Memory B cell (primary cell): ENCODE measurements around the gene PABPN1L.
A peak's percentile ranks its signal among the peaks of the same experiment; 100 is the strongest.

ENCODE experiments used
- ATAC-seq: fragments of 150-1000 bp; cut with Tn5 transposase; 2 replicates; pipeline ENCODE4 v1.10.0; 2021; ENCODE audit warnings: low read depth, mild to moderate bottlenecking, moderate library complexity
- DNase-seq, 2 donors: peaks; one replicate each; pipeline ENCODE4 v3.0.0; 2022; ENCODE audit warnings: low spot score in 2 of 2
- H3K27ac Mint-ChIP-seq: one replicate; pipeline ENCODE4 v1.8.0; 2022; ENCODE audit warnings: mild to moderate bottlenecking, moderate library complexity, mixed read lengths
- H3K27me3 Mint-ChIP-seq: one replicate; pipeline ENCODE4 v1.8.0; 2022; ENCODE audit warnings: mixed read lengths
- H3K36me3 Mint-ChIP-seq: one replicate; pipeline ENCODE4 v1.8.0; 2022; ENCODE audit warnings: mild to moderate bottlenecking, mixed read lengths
- H3K4me1 Mint-ChIP-seq: one replicate; pipeline ENCODE4 v1.8.0; 2022; ENCODE audit warnings: mixed read lengths
- H3K4me3 Mint-ChIP-seq: one replicate; pipeline ENCODE4 v1.8.0; 2022; ENCODE audit warnings: mild to moderate bottlenecking, moderate library complexity, mixed read lengths
- H3K9me3 Mint-ChIP-seq: one replicate; pipeline ENCODE4 v1.8.0; 2022; ENCODE audit warnings: mixed read lengths

PABPN1L gene

GRCh38 chr16:88820385-88821025, 46.0 kb downstream of the PABPN1L start:
- Mint-ChIP-seq H3K4me3 (no peak overlapping the region), H3K27ac (no peak overlapping the region), H3K9me3 (no peaks in the 10 kb centered on the region), H3K27me3 (no peaks in the 10 kb centered on the region), H3K36me3 (peaks cover 2% of the 10 kb centered on the region), H3K4me1 (no peaks in the 10 kb centered on the region)
- ATAC-seq (no peak), DNase-seq (no peak)

DNA sequence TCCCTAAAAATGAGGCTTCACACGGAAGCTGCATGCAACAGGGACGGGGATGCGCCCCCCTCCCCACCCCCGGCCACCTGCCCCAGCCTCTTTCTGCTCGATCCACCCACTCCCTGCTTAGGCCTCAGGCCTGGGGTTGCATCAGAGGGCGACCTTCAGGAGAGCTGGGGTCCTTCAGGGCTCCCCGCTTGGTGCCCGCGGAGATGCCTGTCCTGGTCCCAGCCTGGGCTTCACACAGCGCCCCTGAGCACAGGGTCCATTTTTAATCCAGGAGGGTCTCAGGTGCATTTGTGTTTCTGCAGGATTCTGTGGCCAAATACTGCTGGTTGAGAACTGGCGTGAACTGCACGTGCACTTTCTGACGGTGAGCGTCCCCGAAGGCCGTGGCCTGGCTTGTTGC, 47.3 kb downstream of the PABPN1L start:
- H3K27ac Mint-ChIP-seq, result no peak overlapping the region
- H3K4me3 Mint-ChIP-seq, result no peak overlapping the region
- no peak for ATAC-seq
- no peak for DNase-seq
- no peaks in the 10 kb centered on the region for H3K4me1 Mint-ChIP-seq
- no peaks in the 10 kb centered on the region for H3K27me3 Mint-ChIP-seq
- H3K9me3 Mint-ChIP-seq, result no peaks in the 10 kb centered on the region
- H3K36me3 Mint-ChIP-seq, result peaks cover 2% of the 10 kb centered on the region

DNA sequence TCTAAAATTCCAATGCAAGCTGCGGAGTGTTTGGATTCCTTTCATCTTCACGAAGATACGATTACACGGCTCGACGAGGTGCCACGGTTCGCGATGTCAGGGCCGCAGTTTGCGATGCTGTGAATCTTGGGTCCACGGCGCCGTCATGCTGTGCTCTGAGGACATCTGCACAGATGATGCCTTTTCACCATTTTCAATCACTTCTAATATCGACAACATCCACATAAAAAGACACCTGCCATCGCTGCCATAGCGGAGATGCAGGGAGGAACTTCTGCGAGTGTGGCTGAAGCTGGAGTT, 47.9 kb downstream of the PABPN1L start:
- Mint-ChIP-seq H3K27me3 (no peaks in the 10 kb centered on the region), H3K4me1 (no peaks in the 10 kb centered on the region), H3K27ac (no peak overlapping the region), H3K4me3 (no peak overlapping the region), H3K9me3 (no peaks in the 10 kb centered on the region), H3K36me3 (peaks cover 2% of the 10 kb centered on the region)
- ATAC-seq (no peak), DNase-seq (no peak)

DNA sequence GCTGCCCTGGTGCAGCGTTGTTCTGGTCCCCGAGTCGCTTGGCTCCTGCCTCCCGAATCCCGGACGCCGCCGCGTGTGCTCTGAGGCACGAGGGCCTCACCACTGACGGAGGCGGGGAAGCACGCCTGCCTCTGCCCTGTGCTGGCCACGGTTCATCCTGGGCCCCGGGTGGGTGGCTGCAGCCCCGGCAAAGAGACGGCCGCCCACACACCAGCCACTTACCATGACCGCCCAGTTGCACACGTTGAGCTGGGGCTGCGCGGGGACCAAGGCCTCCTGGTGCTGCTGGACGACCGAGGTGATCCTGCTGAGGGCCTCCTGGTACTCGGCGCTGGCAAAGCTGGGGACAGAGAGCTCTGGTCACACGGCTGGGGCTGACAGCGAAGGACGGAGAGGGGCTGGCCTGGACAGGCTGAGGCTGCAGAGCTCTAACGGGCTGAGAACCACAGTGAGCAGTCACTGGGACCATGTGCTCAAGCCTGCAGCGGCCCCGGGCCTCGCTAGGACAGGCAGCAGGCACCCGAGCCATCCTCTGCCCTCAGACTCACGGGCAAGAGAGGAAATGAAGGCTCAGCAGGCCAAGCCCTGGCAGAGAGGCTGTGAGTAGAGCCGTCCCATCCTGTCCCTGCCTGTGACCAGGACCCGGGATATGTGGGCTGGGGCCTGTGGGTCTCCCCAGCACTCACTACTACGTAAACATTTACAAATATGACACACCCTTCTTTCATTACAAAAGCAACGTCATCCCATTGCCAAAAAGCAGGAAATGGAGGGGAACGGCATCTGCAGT, 48.5 kb downstream of the PABPN1L start:
- H3K27ac Mint-ChIP-seq, result no peak overlapping the region
- peaks cover under 1% of the 10 kb centered on the region for H3K36me3 Mint-ChIP-seq

DNA sequence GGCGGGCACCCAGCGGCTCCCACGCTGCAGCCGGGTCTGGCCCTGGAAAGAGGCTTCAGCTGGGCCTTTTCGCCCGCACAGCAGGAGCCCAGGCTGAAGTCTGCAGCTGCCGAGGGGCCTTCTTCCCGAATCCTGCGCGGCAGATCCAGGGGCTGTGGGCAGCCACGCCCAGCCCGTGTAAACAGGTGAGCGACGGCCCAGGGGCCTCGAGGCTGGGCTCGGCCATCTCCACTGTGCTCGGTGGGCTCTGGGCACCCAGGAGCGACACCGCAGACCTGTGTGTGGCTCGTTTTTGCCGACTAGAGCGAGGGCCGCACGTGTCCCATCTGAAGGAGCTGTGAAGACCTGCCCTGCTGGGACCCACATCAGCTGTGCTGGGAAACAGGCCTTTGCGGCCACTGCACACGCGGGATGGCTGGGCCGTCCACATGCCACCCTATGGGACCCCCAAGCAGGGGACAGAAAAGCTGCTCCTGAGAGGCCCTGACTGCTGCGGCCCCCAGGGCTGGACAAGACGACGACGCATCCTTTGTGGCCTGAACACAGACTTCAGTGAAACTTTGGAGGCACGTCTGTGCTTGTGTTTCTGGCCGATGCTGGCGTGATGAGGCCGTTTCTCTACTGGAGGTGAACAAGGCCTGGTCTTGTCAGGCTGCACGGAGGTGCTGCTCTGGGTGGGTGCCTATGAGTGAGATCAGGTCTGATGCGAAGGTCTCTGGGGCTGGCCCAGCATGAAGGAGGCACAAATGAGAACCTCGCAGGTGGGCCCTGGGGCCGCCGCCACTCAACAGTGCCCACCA, 49.5 kb downstream of the PABPN1L start:
- Mint-ChIP-seq H3K27ac (no peak overlapping the region), H3K4me1 (peaks cover 5% of the 10 kb centered on the region), H3K9me3 (no peaks in the 10 kb centered on the region), H3K36me3 (no peaks in the 10 kb centered on the region), H3K4me3 (no peak overlapping the region), H3K27me3 (no peaks in the 10 kb centered on the region)
- no peak for ATAC-seq
- DNase-seq, result no peak

More for the DNA sequence above, 48.5 kb downstream of the PABPN1L start:
- Mint-ChIP-seq H3K4me1 (no peaks in the 10 kb centered on the region), H3K9me3 (no peaks in the 10 kb centered on the region), H3K27me3 (no peaks in the 10 kb centered on the region), H3K4me3 (no peak overlapping the region)
- DNase-seq, result no peak
- no peak for ATAC-seq

DNA sequence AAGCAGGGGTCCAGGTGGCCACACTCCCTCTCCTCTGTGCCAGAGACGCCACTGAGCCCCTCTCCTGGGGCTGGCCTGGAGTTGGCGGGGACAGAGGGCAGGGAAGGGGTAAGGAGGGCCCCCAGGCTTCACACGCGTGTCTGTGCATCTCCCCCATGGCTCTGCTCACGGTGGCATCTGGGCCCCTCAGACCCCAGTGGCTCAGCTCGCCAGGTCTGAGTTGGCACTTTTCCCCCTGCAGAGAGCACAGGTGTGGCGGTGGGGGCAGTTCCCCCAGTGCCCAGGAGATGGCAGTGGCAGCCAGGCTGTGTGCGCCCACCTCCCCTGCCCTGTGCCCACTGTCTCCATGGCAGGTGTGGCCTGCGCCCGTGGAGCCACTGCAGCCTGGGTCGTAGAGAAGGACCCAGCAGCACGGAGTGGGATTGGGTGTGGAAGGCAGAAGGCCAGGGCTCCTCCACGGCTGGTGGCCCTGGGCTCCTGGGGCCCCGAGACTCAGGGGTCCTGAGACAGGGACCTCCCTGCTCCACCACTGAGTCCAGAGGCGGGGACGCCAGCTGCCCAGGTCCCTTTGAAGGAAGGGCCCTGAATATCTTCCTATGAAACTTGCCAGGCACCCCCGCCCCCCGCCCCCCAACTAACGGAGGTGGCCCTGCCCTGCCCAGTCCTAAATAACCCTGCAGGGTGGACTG, 50.4 kb downstream of the PABPN1L start:
- DNase-seq (peak; percentile 55 to 67), ATAC-seq (peak; percentile 20)
- Mint-ChIP-seq H3K27ac (no peak overlapping the region), H3K4me3 (no peak overlapping the region), H3K36me3 (no peaks in the 10 kb centered on the region), H3K9me3 (no peaks in the 10 kb centered on the region), H3K27me3 (no peaks in the 10 kb centered on the region), H3K4me1 (peaks cover 6% of the 10 kb centered on the region)

GRCh38 chr16:88815227-88815626, 51.2 kb downstream of the PABPN1L start:
- ATAC-seq (no peak), DNase-seq (no peak)
- Mint-ChIP-seq H3K27ac (no peak overlapping the region), H3K9me3 (no peaks in the 10 kb centered on the region), H3K27me3 (no peaks in the 10 kb centered on the region), H3K4me1 (peaks cover 8% of the 10 kb centered on the region), H3K36me3 (no peaks in the 10 kb centered on the region), H3K4me3 (no peak overlapping the region)

DNA sequence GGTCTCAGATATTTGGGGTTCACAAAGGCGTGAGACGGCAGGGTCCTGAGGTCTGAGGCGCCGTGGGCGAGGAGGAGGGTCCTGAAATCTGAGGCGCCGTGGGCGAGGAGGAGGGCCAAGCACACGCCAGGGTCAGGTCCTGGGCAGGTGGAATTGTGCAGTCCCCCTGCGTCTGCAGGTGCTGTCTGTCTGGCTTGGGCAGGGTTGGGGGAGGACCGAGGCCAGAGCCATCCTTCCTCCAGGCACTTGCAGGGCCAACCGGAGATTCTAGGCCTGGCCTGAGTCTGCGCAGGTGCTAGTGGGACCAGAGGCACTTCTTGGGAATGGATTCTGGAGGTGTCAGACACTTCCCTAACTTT, 52.3 kb downstream of the PABPN1L start:
- no peak for DNase-seq
- Mint-ChIP-seq H3K27me3 (no peaks in the 10 kb centered on the region), H3K4me1 (peaks cover 11% of the 10 kb centered on the region), H3K27ac (no peak overlapping the region), H3K36me3 (peaks cover under 1% of the 10 kb centered on the region), H3K4me3 (no peak overlapping the region), H3K9me3 (no peaks in the 10 kb centered on the region)
- no peak for ATAC-seq
